Spleen (tissue), 7 donors: ENCODE measurements around the gene C19orf12.

ENCODE experiments used
- POLR2A ChIP-seq, 3 donors: fragments of 450-650 bp; IDR thresholded peaks; one replicate each; pipeline ENCODE4 v1.5.1; 2017; ENCODE audit warnings: antibody characterized with exemption in 3 of 3, mild to moderate bottlenecking in 1 of 3
- TF ChIP-seq, protein P1 (sequence below), 11 experiments: fragments of 200-600 bp in 7 of 11; fragments of 450-650 bp in 4 of 11; sonication (generic) in 4 of 11; IDR thresholded peaks in 8 of 11; conservative IDR thresholded peaks in 3 of 11; 1 replicate in 7 of 11; 2 replicates in 4 of 11; pipeline versions ENCODE4 v1.4.0 to v1.8.0; 2016 to 2021; ENCODE audit warnings: antibody characterized with exemption in 11 of 11, inconsistent platforms in 4 of 11, mild to moderate bottlenecking in 1 of 11
- donor health status: DM: no; HTN: no; CAD: no; lungs with moderate emphysema.
- donor health status: DM: no; HTN: no; CAD: no.
- donor health status: DM: no; HTN: no; CAD: no.

DNA sequence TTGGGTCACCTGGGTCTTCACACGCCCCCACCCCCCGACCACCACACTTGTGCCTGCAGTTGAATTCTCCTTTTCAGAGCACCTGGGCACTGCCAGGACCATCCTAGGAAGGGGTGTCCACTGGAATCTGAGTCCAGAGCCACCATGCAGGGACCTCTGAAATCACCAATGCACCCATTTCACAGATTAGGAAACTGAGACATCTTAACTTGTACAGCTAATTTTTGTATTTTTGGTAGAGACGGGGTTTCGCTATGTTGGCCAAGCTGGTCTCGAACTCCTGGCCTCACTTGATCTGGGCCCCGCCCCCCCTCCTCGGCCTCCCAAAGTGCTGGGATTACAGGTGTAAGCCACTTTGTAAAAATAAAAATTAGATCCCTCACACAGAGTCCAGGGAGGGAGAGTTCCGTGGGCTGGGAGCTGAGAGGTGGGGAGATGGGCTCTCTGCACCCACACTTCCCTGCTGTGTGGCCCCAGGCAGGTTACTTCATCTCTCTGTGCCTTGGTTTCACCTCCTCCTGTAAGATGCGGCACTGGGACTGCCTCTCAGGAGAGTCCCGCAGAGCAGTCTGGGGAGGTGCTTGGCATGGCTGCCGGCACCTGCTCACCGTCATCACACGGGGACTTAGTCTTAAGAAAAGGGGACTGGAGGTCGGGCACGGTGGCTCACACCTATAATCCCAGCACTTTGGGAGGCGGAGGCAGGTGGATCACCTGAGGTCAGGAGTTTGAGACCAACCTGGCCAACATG is 45.9 kb upstream of the C19orf12 start:
- TF ChIP-seq, protein P1, sequence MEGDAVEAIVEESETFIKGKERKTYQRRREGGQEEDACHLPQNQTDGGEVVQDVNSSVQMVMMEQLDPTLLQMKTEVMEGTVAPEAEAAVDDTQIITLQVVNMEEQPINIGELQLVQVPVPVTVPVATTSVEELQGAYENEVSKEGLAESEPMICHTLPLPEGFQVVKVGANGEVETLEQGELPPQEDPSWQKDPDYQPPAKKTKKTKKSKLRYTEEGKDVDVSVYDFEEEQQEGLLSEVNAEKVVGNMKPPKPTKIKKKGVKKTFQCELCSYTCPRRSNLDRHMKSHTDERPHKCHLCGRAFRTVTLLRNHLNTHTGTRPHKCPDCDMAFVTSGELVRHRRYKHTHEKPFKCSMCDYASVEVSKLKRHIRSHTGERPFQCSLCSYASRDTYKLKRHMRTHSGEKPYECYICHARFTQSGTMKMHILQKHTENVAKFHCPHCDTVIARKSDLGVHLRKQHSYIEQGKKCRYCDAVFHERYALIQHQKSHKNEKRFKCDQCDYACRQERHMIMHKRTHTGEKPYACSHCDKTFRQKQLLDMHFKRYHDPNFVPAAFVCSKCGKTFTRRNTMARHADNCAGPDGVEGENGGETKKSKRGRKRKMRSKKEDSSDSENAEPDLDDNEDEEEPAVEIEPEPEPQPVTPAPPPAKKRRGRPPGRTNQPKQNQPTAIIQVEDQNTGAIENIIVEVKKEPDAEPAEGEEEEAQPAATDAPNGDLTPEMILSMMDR (IDR thresholded peaks at IDR 0.05 in 8 of 11, conservative IDR thresholded peaks at IDR 0.05 in 3 of 11) = no peak
- no peak for TF ChIP-seq POLR2A (IDR thresholded peaks at IDR 0.05)
